H1 (cell line): ENCODE measurements around the gene SPAG8. TPM values are rescaled to one million over a fixed set of nuclear protein-coding genes. Genes with fewer than 3 reads are reported as not detected.

Experiments
- CTCF ChIA-PET: fragments of 300-600 bp; sonication (Branson Sonifier 250); formaldehyde crosslinking; loops from one replicate; lab custom pipeline; 2021; ENCODE audit not compliant: partially characterized antibody; lab: Charles Lee
- POLR2A ChIA-PET: fragments of 300-600 bp; sonication (Branson Sonifier 250); formaldehyde crosslinking; loops from one replicate; lab custom pipeline; 2021; ENCODE audit warnings: inconsistent platforms; ENCODE audit not compliant: partially characterized antibody; lab: Charles Lee
- DNase-seq, 2 experiments: peaks; one replicate each; pipeline versions ENCODE4 v3.0.0 to v3.0.0-alpha.2; 2010 to 2022; ENCODE audit warnings: low spot score in 2 of 2, low read depth in 1 of 2, mixed read lengths in 1 of 2
- FAIRE-seq: peaks from 2 replicates; lab custom pipeline; 2011; peaks lifted over from hg19 to GRCh38; lab: Jason Lieb, UNC
- H2AFZ ChIP-seq: 2 replicates; pipeline ENCODE4 v1.8.1; 2012; ENCODE audit warnings: low read length, inconsistent platforms
- H2AK5ac ChIP-seq: 2 replicates; pipeline ENCODE4 v1.6.1; 2013; ENCODE audit warnings: low read depth, low read length
- H2BK120ac ChIP-seq: replicated peaks from 2 replicates; pipeline ENCODE3; 2013; ENCODE audit warnings: low read depth, low read length, inconsistent platforms
- H2BK12ac ChIP-seq: 2 replicates; pipeline ENCODE4 v1.6.1; 2013; ENCODE audit warnings: low read depth, low read length
- H2BK15ac ChIP-seq: 2 replicates; pipeline ENCODE4 v1.6.1; 2013; ENCODE audit warnings: low read length
- H2BK20ac ChIP-seq: 2 replicates; pipeline ENCODE4 v1.6.1; 2013; ENCODE audit warnings: low read length
- H2BK5ac ChIP-seq: 2 replicates; pipeline ENCODE4 v1.6.1; 2013; ENCODE audit warnings: low read depth, low read length
- H3K14ac ChIP-seq: 2 replicates; pipeline ENCODE4 v1.6.1; 2013; ENCODE audit warnings: inconsistent platforms; ENCODE audit not compliant: insufficient read length
- H3K18ac ChIP-seq: 2 replicates; pipeline ENCODE4 v1.6.1; 2013; ENCODE audit warnings: low read length; ENCODE audit errors: extremely low read depth
- H3K23ac ChIP-seq: 2 replicates; pipeline ENCODE4 v1.6.1; 2013; ENCODE audit warnings: inconsistent platforms; ENCODE audit not compliant: insufficient read length
- H3K23me2 ChIP-seq: 2 replicates; pipeline ENCODE4 v1.6.1; 2013; ENCODE audit warnings: low read depth, low read length
- H3K27ac ChIP-seq: 2 replicates; pipeline ENCODE4 v1.6.1; 2011; ENCODE audit warnings: low read depth, low read length, inconsistent platforms
- H3K27me3 ChIP-seq, 4 experiments: replicated peaks in 1 of 4; 1 replicate in 1 of 4; 2 replicates in 3 of 4; pipeline versions ENCODE4 v1.6.1 to v1.8.1; 2011 to 2013; ENCODE audit warnings: low read length in 3 of 4, mild to moderate bottlenecking in 3 of 4, inconsistent platforms in 2 of 4, mixed read lengths in 2 of 4, moderate library complexity in 1 of 4; ENCODE audit not compliant: control insufficient read depth in 3 of 4, insufficient read depth in 3 of 4; ENCODE audit errors: extremely low read depth in 1 of 4
- H3K36me3 ChIP-seq, 4 experiments: 2 replicates each; pipeline versions ENCODE4 v1.6.1 to v1.8.1; 2011 to 2013; ENCODE audit warnings: mild to moderate bottlenecking in 4 of 4, low read length in 3 of 4, moderate library complexity in 2 of 4, control low read depth in 1 of 4, inconsistent platforms in 1 of 4; ENCODE audit not compliant: insufficient read depth in 4 of 4, control insufficient read depth in 2 of 4
- H3K4ac ChIP-seq: replicated peaks from 2 replicates; pipeline ENCODE3; 2013; ENCODE audit warnings: low read length, low read depth, mixed read lengths, inconsistent platforms; ENCODE audit not compliant: insufficient read length
- H3K4me1 ChIP-seq, 4 experiments: replicated peaks in 1 of 4; 1 replicate in 1 of 4; 2 replicates in 3 of 4; pipeline versions ENCODE4 v1.6.1 to v1.8.1; 2011 to 2013; ENCODE audit warnings: low read length in 3 of 4, inconsistent platforms in 2 of 4, mixed read lengths in 1 of 4; ENCODE audit not compliant: insufficient read depth in 4 of 4, control insufficient read depth in 3 of 4
- H3K4me2 ChIP-seq, 2 experiments: 2 replicates each; pipeline versions ENCODE4 v1.6.1 to v1.8.1; 2011 to 2013; ENCODE audit warnings: low read depth in 2 of 2, low read length in 2 of 2, control low read depth in 1 of 2, inconsistent platforms in 1 of 2, mild to moderate bottlenecking in 1 of 2; ENCODE audit not compliant: insufficient read depth in 1 of 2
- H3K4me3 ChIP-seq, 4 experiments: fragments of 200-600, 300-600 bp in 1 of 4; sonication (generic), shearing (Covaris generic), sonication (Bioruptor Twin) in 1 of 4; 2 replicates each; pipeline versions ENCODE4 v1.5.1 to v1.8.1; 2011 to 2016; ENCODE audit warnings: low read length in 4 of 4, low read depth in 3 of 4, control low read depth in 2 of 4, inconsistent platforms in 2 of 4, mild to moderate bottlenecking in 2 of 4, mixed read lengths in 1 of 4, moderate library complexity in 1 of 4; ENCODE audit not compliant: insufficient read depth in 2 of 4; ENCODE audit errors: extremely low read depth in 1 of 4
- H3K56ac ChIP-seq: replicated peaks from 2 replicates; pipeline ENCODE3; 2013; ENCODE audit warnings: low read depth, mild to moderate bottlenecking, mixed read lengths, low read length, inconsistent platforms; ENCODE audit not compliant: insufficient read length
- H3K79me1 ChIP-seq: 2 replicates; pipeline ENCODE4 v1.6.1; 2013; ENCODE audit warnings: low read depth, low read length, control low read depth
- H3K79me2 ChIP-seq, 2 experiments: 2 replicates each; pipeline versions ENCODE4 v1.6.1 to v1.8.1; 2012 to 2013; ENCODE audit warnings: low read length in 2 of 2, mild to moderate bottlenecking in 2 of 2, inconsistent platforms in 1 of 2; ENCODE audit not compliant: insufficient read depth in 2 of 2, control insufficient read depth in 1 of 2
- H3K9ac ChIP-seq, 4 experiments: replicated peaks in 1 of 4; 1 replicate in 1 of 4; 2 replicates in 3 of 4; pipeline versions ENCODE4 v1.6.1 to v1.8.1; 2011 to 2013; ENCODE audit warnings: low read depth in 3 of 4, low read length in 3 of 4, control low read depth in 2 of 4, mild to moderate bottlenecking in 2 of 4, moderate library complexity in 2 of 4, inconsistent platforms in 1 of 4; ENCODE audit errors: extremely low read depth in 1 of 4
- H3K9me3 ChIP-seq, 2 experiments: 2 replicates each; pipeline versions ENCODE4 v1.6.1 to v1.8.1; 2012 to 2013; ENCODE audit warnings: mild to moderate bottlenecking in 2 of 2, moderate library complexity in 2 of 2, control low read depth in 1 of 2, inconsistent platforms in 1 of 2, low read depth in 1 of 2, low read length in 1 of 2, mixed read lengths in 1 of 2; ENCODE audit not compliant: insufficient read depth in 2 of 2
- H4K20me1 ChIP-seq, 2 experiments: replicated peaks in 1 of 2; 2 replicates each; pipeline versions ENCODE3 to v1.8.1; 2011 to 2013; ENCODE audit warnings: inconsistent platforms in 2 of 2, low read length in 2 of 2, mild to moderate bottlenecking in 1 of 2; ENCODE audit not compliant: insufficient read depth in 2 of 2, control insufficient read depth in 1 of 2
- H4K5ac ChIP-seq: 2 replicates; pipeline ENCODE4 v1.6.1; 2013; ENCODE audit warnings: low read length, low read depth, mixed read lengths, inconsistent platforms; ENCODE audit not compliant: insufficient read length
- H4K8ac ChIP-seq: 2 replicates; pipeline ENCODE4 v1.8.0; 2013; ENCODE audit warnings: mild to moderate bottlenecking, moderate library complexity, low read length, inconsistent platforms; ENCODE audit not compliant: insufficient read depth; ENCODE audit errors: extremely low read depth
- H4K91ac ChIP-seq: replicated peaks from 2 replicates; pipeline ENCODE3; 2013; ENCODE audit warnings: low read length, mixed read lengths, inconsistent platforms; ENCODE audit not compliant: insufficient read length
- BACH1 ChIP-seq: IDR thresholded peaks from 2 replicates; pipeline ENCODE4 v1.6.1; 2012; ENCODE audit warnings: low read length, improper control_type of control experiment
- CTBP2 ChIP-seq: IDR thresholded peaks from 2 replicates; pipeline ENCODE4 v1.7.0; 2011; ENCODE audit warnings: borderline replicate concordance, mild to moderate bottlenecking, moderate library complexity, mixed read lengths, low read length; ENCODE audit not compliant: insufficient read depth, insufficient read length
- JUND ChIP-seq: IDR thresholded peaks from 2 replicates; pipeline ENCODE4 v1.6.1; 2011; ENCODE audit warnings: mild to moderate bottlenecking, improper control_type of control experiment, low read length
- NANOG ChIP-seq: IDR thresholded peaks from 2 replicates; pipeline ENCODE4 v1.6.1; 2011; ENCODE audit warnings: low read length, low read depth, mild to moderate bottlenecking, inconsistent platforms; ENCODE audit not compliant: insufficient read depth, poor library complexity, severe bottlenecking
- RBBP5 ChIP-seq: IDR thresholded peaks from 2 replicates; pipeline ENCODE4 v1.7.1; 2012; ENCODE audit warnings: low read depth, mild to moderate bottlenecking, inconsistent platforms, low read length, moderate library complexity, borderline replicate concordance
- SIN3A ChIP-seq, 2 experiments: IDR thresholded peaks in 1 of 2; conservative IDR thresholded peaks in 1 of 2; 2 replicates each; pipeline ENCODE4 v1.6.1; 2011 to 2012; ENCODE audit warnings: low read length in 2 of 2, improper control_type of control experiment in 1 of 2, low read depth in 1 of 2, mild to moderate bottlenecking in 1 of 2
- SIX5 ChIP-seq: IDR thresholded peaks from 2 replicates; pipeline ENCODE4 v1.6.1; 2011; ENCODE audit warnings: mild to moderate bottlenecking, low read depth, low read length
- WGBS, 2 experiments: shearing (Covaris generic) in 1 of 2; methylation state at CpG; one replicate each; pipeline versions ENCODE4 v1.1.6 to v1.1.7; 2013 to 2015; ENCODE audit warnings: low lambda C conversion rate in 2 of 2, mixed read lengths in 2 of 2, inconsistent platforms in 1 of 2, low coverage in 1 of 2, missing lambda C conversion rate in 1 of 2; ENCODE audit not compliant: insufficient replicate concordance in 2 of 2, insufficient coverage in 1 of 2, insufficient read length in 1 of 2; ENCODE audit errors: extremely low coverage in 1 of 2, missing lambda C conversion rate in 1 of 2; 5-methylcytosine and 5-hydroxymethylcytosine counted together
- polyA plus RNA-seq, 7 experiments: library from polyadenylated mRNA; depleted of rRNA in 3 of 7; stranded (reverse) in 5 of 7; unstranded in 2 of 7; fragments of >200 nt in 5 of 7; fragments of 200-250 nt in 2 of 7; gene quantifications; 1 replicate in 5 of 7; 2 replicates in 1 of 7; 4 replicates in 1 of 7; pipeline versions ENCODE4 v1.2.1 to v1.2.3, GENCODE V29; 2011 to 2013; ENCODE audit warnings: missing spikeins in 2 of 7, mixed read lengths in 2 of 7
- total RNA-seq: library from RNA; stranded (reverse); fragmentation: NEBNext Ultra II Directional; extraction: Animal tissue kit (Norgen Biotek cat#: 25700); gene quantifications from 2 replicates; pipeline ENCODE4 v1.2.1, GENCODE V29; 2021

Gene SPAG8
- total and polyA plus RNA-seq, 2 of the 8 experiments (the other 6 are each of a cell fraction or from before 2014, with no cell fraction given) = 0.37 to 0.44 TPM

GRCh38 chr9:35841645-35841900 lies 29.5 kb upstream of the SPAG8 start:
- Histone ChIP-seq H2AK5ac (no peak overlapping the region), H3K4me2 (no peak overlapping the region), H2BK12ac (no peak overlapping the region), H4K8ac (no peak overlapping the region), H3K23ac (no peak overlapping the region), H3K4me3 (no peak overlapping the region), H2AFZ (no peak overlapping the region), H2BK15ac (no peak overlapping the region), H3K9me3 (no peaks in the 10 kb centered on the region), H3K9ac (no peak overlapping the region), H4K91ac (no peak overlapping the region), H3K79me1 (no peaks in the 10 kb centered on the region; the same call in 1 of the 2 replicates), H3K14ac (no peak overlapping the region), H3K4ac (no peak overlapping the region), H3K23me2 (peaks cover 12% of the 10 kb centered on the region), H2BK5ac (no peak overlapping the region), H3K56ac (no peak overlapping the region), H3K4me1 (peaks cover 9 to 22% (median 12%) of the 10 kb centered on the region in 4 experiments), H3K27me3 (peaks cover 0 to 4% (median 2%) of the 10 kb centered on the region in 4 experiments; a peak in 5 of 7 replicates), H4K20me1 (no peaks in the 10 kb centered on the region), H2BK120ac (no peak overlapping the region), H3K79me2 (no peaks in the 10 kb centered on the region), H4K5ac (no peak overlapping the region), H3K27ac (no peak overlapping the region), H2BK20ac (no peak overlapping the region), H3K36me3 (no peaks in the 10 kb centered on the region), H3K18ac (no peak overlapping the region)
- 87% methylated on average over 5 of the region's 5 CpGs; no CpG with 5 or more reads in 1 of the 2 experiments for WGBS, 2 experiments
- DNase-seq = no peak
- no peak for FAIRE-seq
- CTCF ChIA-PET = interaction anchor here (0.7 to 16.5 kb wide), 7 partner anchors 8 to 182 kb away, joined by 3 to 172 read pairs (median 5); partner anchors contain the start of genes FAM221B and TMEM8B
- TF ChIP-seq BACH1 = no peak
- no peak for TF ChIP-seq NANOG
- no peak for TF ChIP-seq CTBP2
- TF ChIP-seq SIN3A (conservative IDR thresholded peaks at IDR 0.05 in 1 of 2, IDR thresholded peaks at IDR 0.05 in 1 of 2; ENCODE audit: low read depth in 1 of 2, low read length in 2 of 2) = no peak
- no peak for TF ChIP-seq RBBP5
- no peak for TF ChIP-seq SIX5
- TF ChIP-seq JUND = no peak
- POLR2A ChIA-PET = interaction anchor here (1.0 to 1.4 kb wide), 2 partner anchors 9 to 10 kb away, joined by 3 to 9 read pairs; no protein-coding TSS in a partner anchor
